Muscle of arm (tissue), 12 donors: ENCODE data around the gene GRB2. TPM values are rescaled to one million over a fixed set of nuclear protein-coding genes. Genes with fewer than 3 reads are reported as not detected.
"Not testable (repeated sequence)": the region's sequence is repeated elsewhere in the genome, so short reads cannot be mapped to it uniquely, and the experiment has no call there.

ENCODE experiments used
- DNase-seq: peaks from one replicate; pipeline ENCODE4 v3.0.0-alpha.2; 2013
- polyA plus RNA-seq, 12 donors: library from polyadenylated mRNA; unstranded; fragments of 120-200 nt; gene quantifications; one replicate each; pipeline ENCODE4 v1.2.1, GENCODE V29; 2013; ENCODE audit not compliant: insufficient read length in 12 of 12

Gene GRB2
- polyA plus RNA-seq, 12 donors, result 114 to 448 (median 175) TPM

- DNase-seq, result no peak
These were observed 79.1 kb downstream of the GRB2 start for GRCh38 chr17:75326226-75326848.

GRCh38 chr17:75325827-75326225 is 79.7 kb downstream of the GRB2 start:
- DNase-seq, result no peak

GRCh38 chr17:75325348-75325747 is 80.1 kb downstream of the GRB2 start:
- no peak for DNase-seq

GRCh38 chr17:75321506-75321905 is 84.0 kb downstream of the GRB2 start:
- no peak for DNase-seq

- DNase-seq, result no peak
These were observed 85.4 kb downstream of the GRB2 start for GRCh38 chr17:75319904-75320691.

GRCh38 chr17:75318615-75319222 is 86.8 kb downstream of the GRB2 start:
- DNase-seq, result no peak

- DNase-seq, result no peak
These were observed 87.3 kb downstream of the GRB2 start for GRCh38 chr17:75318211-75318610.

- DNase-seq, result no peak
These were observed 87.8 kb downstream of the GRB2 start for GRCh38 chr17:75317671-75318070.

- DNase-seq, result no peak
These were observed 89.2 kb downstream of the GRB2 start for GRCh38 chr17:75316253-75316652.

- no peak for DNase-seq
These were observed 89.8 kb downstream of the GRB2 start for GRCh38 chr17:75315541-75316243.

GRCh38 chr17:75313941-75314551 is 91.4 kb downstream of the GRB2 start:
- no peak for DNase-seq

- DNase-seq, result no peak
These were observed 96.5 kb downstream of the GRB2 start for GRCh38 chr17:75308732-75309629.

GRCh38 chr17:75307957-75308731 is 97.3 kb downstream of the GRB2 start:
- no peak for DNase-seq

GRCh38 chr17:75301502-75302206 is 103.8 kb downstream of the GRB2 start:
- DNase-seq, result no peak

- DNase-seq, result no peak
These were observed 104.4 kb downstream of the GRB2 start for GRCh38 chr17:75301049-75301448.

GRCh38 chr17:75300280-75300679 is 105.2 kb downstream of the GRB2 start:
- DNase-seq, result no peak

- no peak for DNase-seq
These were observed 110.0 kb downstream of the GRB2 start for GRCh38 chr17:75295201-75296158.

GRCh38 chr17:75292810-75293448 is 112.5 kb downstream of the GRB2 start:
- not testable (repeated sequence) for DNase-seq
